GM12875 (cell line): ENCODE results near the gene OLFM2.
A peak's percentile ranks its signal among the peaks of the same experiment; 100 is the strongest.

ENCODE experiments used
- H3K4me3 ChIP-seq: one replicate; pipeline ENCODE4 v1.5.1; 2011; ENCODE audit warnings: low read depth, low read length, control low read depth
- CTCF ChIP-seq: IDR thresholded peaks from 2 replicates; pipeline ENCODE4 v1.5.1; 2011; ENCODE audit warnings: low read depth, mild to moderate bottlenecking, control low read depth, inconsistent platforms, low read length, moderate library complexity, borderline replicate concordance; ENCODE audit not compliant: insufficient read depth

Gene OLFM2

GRCh38 chr19:9842834-9843625 is 93.3 kb downstream of the OLFM2 start:
- TF ChIP-seq CTCF: no peak
- no peak overlapping the region for H3K4me3 ChIP-seq

GRCh38 chr19:9839415-9839814 is 96.9 kb downstream of the OLFM2 start:
- no peak overlapping the region for H3K4me3 ChIP-seq
- no peak for TF ChIP-seq CTCF

- no peak overlapping the region for H3K4me3 ChIP-seq
- TF ChIP-seq CTCF: no peak
Measured at GRCh38 chr19:9838324-9838723, 98.0 kb downstream of the OLFM2 start.

- no peak for TF ChIP-seq CTCF
- peak overlapping the region; percentile 95 for H3K4me3 ChIP-seq
Measured at GRCh38 chr19:9836021-9836420, 100.3 kb downstream of the OLFM2 start.

GRCh38 chr19:9835507-9835949 is 100.8 kb downstream of the OLFM2 start:
- peak overlapping the region; percentile 95 for H3K4me3 ChIP-seq
- TF ChIP-seq CTCF: no peak

GRCh38 chr19:9834726-9835506 is 101.4 kb downstream of the OLFM2 start, which contains the start of gene PIN1:
TSS of gene PIN1 (plus strand) at chr19:9835318. CDS start at chr19:9835345, 27 bp downstream.
- H3K4me3 ChIP-seq: peak within 1 kb of the TSS; percentile 95
- TF ChIP-seq CTCF: no peak; the same call in 1 of the 2 replicates
